GM19023 (cell line): ENCODE data around the gene FAR1.
"Not testable (repeated sequence)": the region's sequence is repeated elsewhere in the genome, so short reads cannot be mapped to it uniquely, and the experiment has no call there.

Experiments used
- ATAC-seq: cut with Tn5 transposase; IDR thresholded peaks from one replicate; pipeline ENCODE4 v1.9.1; 2021; ENCODE audit warnings: mild to moderate bottlenecking, moderate library complexity; ENCODE audit not compliant: unreplicated experiment

Gene FAR1

GRCh38 chr11:13702071-13702470 is 33.6 kb downstream of the FAR1 start:
- no peak for ATAC-seq

GRCh38 chr11:13705710-13706109 is 37.2 kb downstream of the FAR1 start:
- no peak for ATAC-seq

GRCh38 chr11:13713982-13714381 is 45.5 kb downstream of the FAR1 start:
- ATAC-seq, result no peak

- no peak for ATAC-seq
Measured at GRCh38 chr11:13717331-13717730, 48.9 kb downstream of the FAR1 start.

- no peak for ATAC-seq
Measured at GRCh38 chr11:13718394-13718793, 49.9 kb downstream of the FAR1 start.

- no peak for ATAC-seq
Measured at GRCh38 chr11:13720940-13721339, 52.5 kb downstream of the FAR1 start.

GRCh38 chr11:13721760-13722159 is 53.3 kb downstream of the FAR1 start:
- no peak for ATAC-seq

GRCh38 chr11:13726456-13726855 is 58.0 kb downstream of the FAR1 start:
- ATAC-seq, result no peak

- ATAC-seq, result no peak
Measured at GRCh38 chr11:13728076-13728475, 59.6 kb downstream of the FAR1 start.

- ATAC-seq, result no peak
Measured at GRCh38 chr11:13734530-13734929, 66.1 kb downstream of the FAR1 start.

- no peak for ATAC-seq
Measured at GRCh38 chr11:13745165-13745564, 76.7 kb downstream of the FAR1 start.

- ATAC-seq, result not testable (repeated sequence)
Measured at GRCh38 chr11:13753316-13753715, 84.8 kb downstream of the FAR1 start.

GRCh38 chr11:13759050-13759449 is 90.6 kb downstream of the FAR1 start:
- ATAC-seq, result no peak

- ATAC-seq, result no peak
Measured at GRCh38 chr11:13760115-13760514, 91.6 kb downstream of the FAR1 start.

GRCh38 chr11:13761250-13761649 is 92.8 kb downstream of the FAR1 start:
- no peak for ATAC-seq

GRCh38 chr11:13761716-13762115 is 93.2 kb downstream of the FAR1 start:
- no peak for ATAC-seq

GRCh38 chr11:13762718-13763117 is 94.2 kb downstream of the FAR1 start:
- ATAC-seq, result no peak

- no peak for ATAC-seq
Measured at GRCh38 chr11:13763341-13763740, 94.9 kb downstream of the FAR1 start.

- ATAC-seq, result no peak
Measured at GRCh38 chr11:13765886-13766285, 97.4 kb downstream of the FAR1 start.

- ATAC-seq, result no peak
Measured at GRCh38 chr11:13767471-13767870, 99.0 kb downstream of the FAR1 start.

- no peak for ATAC-seq
Measured at GRCh38 chr11:13769188-13769587, 100.7 kb downstream of the FAR1 start.

- ATAC-seq, result no peak
Measured at GRCh38 chr11:13771151-13771550, 102.7 kb downstream of the FAR1 start.

GRCh38 chr11:13772223-13773046 is 104.0 kb downstream of the FAR1 start:
- no peak for ATAC-seq
